DOHH2 (cell line): ENCODE data around the gene NRCAM.
A peak's percentile ranks its signal among the peaks of the same experiment; 100 is the strongest.

ENCODE experiments used
- H3F3A ChIP-seq: fragments of 200-600 bp; sonication (generic), shearing (Covaris generic); 2 replicates; pipeline ENCODE4 v1.6.0; 2016; ENCODE audit warnings: antibody characterized with exemption, mild to moderate bottlenecking; ENCODE audit not compliant: control insufficient read depth, insufficient read depth
- H3K27ac ChIP-seq: fragments of 200-600 bp; sonication (generic); 2 replicates; pipeline ENCODE4 v1.5.1; 2014; ENCODE audit warnings: low read depth, mild to moderate bottlenecking, low read length, moderate library complexity
- H3K27me3 ChIP-seq: fragments of 200-600 bp; sonication (generic); 2 replicates; pipeline ENCODE4 v1.6.1; 2014; ENCODE audit warnings: mild to moderate bottlenecking, low read length, mixed read lengths; ENCODE audit not compliant: control insufficient read depth
- H3K36me3 ChIP-seq: fragments of 200-600 bp; sonication (generic); 2 replicates; pipeline ENCODE4 v1.6.1; 2014; ENCODE audit warnings: mild to moderate bottlenecking, low read length, moderate library complexity, mixed read lengths; ENCODE audit not compliant: control insufficient read depth
- H3K4me1 ChIP-seq: fragments of 200-600 bp; sonication (generic); 2 replicates; pipeline ENCODE4 v1.6.1; 2014; ENCODE audit warnings: mild to moderate bottlenecking, low read length, mixed read lengths; ENCODE audit not compliant: control insufficient read depth
- H3K4me2 ChIP-seq: fragments of 200-600 bp; sonication (generic); 2 replicates; pipeline ENCODE4 v1.6.0; 2014; ENCODE audit warnings: mild to moderate bottlenecking, low read length, moderate library complexity
- H3K4me3 ChIP-seq: fragments of 200-600 bp; sonication (generic); 2 replicates; pipeline ENCODE4 v1.5.1; 2014; ENCODE audit warnings: mild to moderate bottlenecking, low read length, mixed read lengths
- H3K79me2 ChIP-seq: fragments of 200-600 bp; sonication (generic); 2 replicates; pipeline ENCODE4 v1.6.1; 2014; ENCODE audit warnings: mild to moderate bottlenecking, low read length, mixed read lengths; ENCODE audit not compliant: control insufficient read depth
- H3K9me2 ChIP-seq: fragments of 200-600 bp; sonication (generic); replicated peaks from 2 replicates; pipeline ENCODE4 v1.6.1; 2014; ENCODE audit warnings: mild to moderate bottlenecking, low read length, mixed read lengths; ENCODE audit not compliant: control insufficient read depth
- H3K9me3 ChIP-seq: fragments of 200-600 bp; sonication (generic); 2 replicates; pipeline ENCODE4 v1.6.1; 2014; ENCODE audit warnings: antibody characterized with exemption, low read length, mixed read lengths; ENCODE audit not compliant: control insufficient read depth, insufficient read depth
- H4K20me1 ChIP-seq: fragments of 200-600 bp; sonication (generic); 2 replicates; pipeline ENCODE4 v1.6.0; 2014; ENCODE audit warnings: low read depth, mild to moderate bottlenecking, antibody characterized with exemption, low read length, moderate library complexity; ENCODE audit not compliant: control insufficient read depth, insufficient read depth
- EZH2phosphoT487 ChIP-seq: fragments of 200-600 bp; sonication (generic); IDR thresholded peaks from 2 replicates; pipeline ENCODE4 v1.6.1; 2017; ENCODE audit warnings: borderline replicate concordance, mild to moderate bottlenecking, antibody characterized with exemption, low read length, moderate library complexity, mixed read lengths
- TF ChIP-seq, protein P1 (sequence below): fragments of 200-600 bp; sonication (generic); IDR thresholded peaks from one replicate; pipeline ENCODE4 v1.5.1; 2014; ENCODE audit warnings: antibody characterized with exemption, mild to moderate bottlenecking, low read depth, low read length; ENCODE audit not compliant: poor library complexity, severe bottlenecking

NRCAM gene

GRCh38 chr7:108266035-108266434 is 190.2 kb downstream of the NRCAM start:
- no peak overlapping the region for H3K27ac ChIP-seq
- no peaks in the 10 kb centered on the region for H4K20me1 ChIP-seq
- no peak overlapping the region for H3K4me2 ChIP-seq
- no peaks in the 10 kb centered on the region for H3F3A ChIP-seq
- peaks cover 37% of the 10 kb centered on the region for H3K4me1 ChIP-seq
- H3K4me3 ChIP-seq, result no peak overlapping the region
- TF ChIP-seq, protein P1, sequence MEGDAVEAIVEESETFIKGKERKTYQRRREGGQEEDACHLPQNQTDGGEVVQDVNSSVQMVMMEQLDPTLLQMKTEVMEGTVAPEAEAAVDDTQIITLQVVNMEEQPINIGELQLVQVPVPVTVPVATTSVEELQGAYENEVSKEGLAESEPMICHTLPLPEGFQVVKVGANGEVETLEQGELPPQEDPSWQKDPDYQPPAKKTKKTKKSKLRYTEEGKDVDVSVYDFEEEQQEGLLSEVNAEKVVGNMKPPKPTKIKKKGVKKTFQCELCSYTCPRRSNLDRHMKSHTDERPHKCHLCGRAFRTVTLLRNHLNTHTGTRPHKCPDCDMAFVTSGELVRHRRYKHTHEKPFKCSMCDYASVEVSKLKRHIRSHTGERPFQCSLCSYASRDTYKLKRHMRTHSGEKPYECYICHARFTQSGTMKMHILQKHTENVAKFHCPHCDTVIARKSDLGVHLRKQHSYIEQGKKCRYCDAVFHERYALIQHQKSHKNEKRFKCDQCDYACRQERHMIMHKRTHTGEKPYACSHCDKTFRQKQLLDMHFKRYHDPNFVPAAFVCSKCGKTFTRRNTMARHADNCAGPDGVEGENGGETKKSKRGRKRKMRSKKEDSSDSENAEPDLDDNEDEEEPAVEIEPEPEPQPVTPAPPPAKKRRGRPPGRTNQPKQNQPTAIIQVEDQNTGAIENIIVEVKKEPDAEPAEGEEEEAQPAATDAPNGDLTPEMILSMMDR, result no peak
- TF ChIP-seq EZH2phosphoT487, result no peak
- no peaks in the 10 kb centered on the region for H3K36me3 ChIP-seq
- no peaks in the 10 kb centered on the region for H3K9me2 ChIP-seq
- no peaks in the 10 kb centered on the region for H3K79me2 ChIP-seq
- H3K27me3 ChIP-seq, result no peaks in the 10 kb centered on the region
- H3K9me3 ChIP-seq, result no peaks in the 10 kb centered on the region

- H3K27ac ChIP-seq, result no peak overlapping the region
- H3K9me2 ChIP-seq, result no peaks in the 10 kb centered on the region
- no peak overlapping the region for H3K4me3 ChIP-seq
- TF ChIP-seq, protein P1, result no peak
- no peak for TF ChIP-seq EZH2phosphoT487
- no peaks in the 10 kb centered on the region for H3K36me3 ChIP-seq
- H3F3A ChIP-seq, result no peaks in the 10 kb centered on the region
- no peak overlapping the region for H3K4me2 ChIP-seq
- no peaks in the 10 kb centered on the region for H3K79me2 ChIP-seq
- H3K27me3 ChIP-seq, result no peaks in the 10 kb centered on the region
- no peaks in the 10 kb centered on the region for H3K9me3 ChIP-seq
- no peaks in the 10 kb centered on the region for H4K20me1 ChIP-seq
- H3K4me1 ChIP-seq, result peaks cover 26% of the 10 kb centered on the region
Measured at GRCh38 chr7:108265007-108265406, 191.2 kb downstream of the NRCAM start.

DNA sequence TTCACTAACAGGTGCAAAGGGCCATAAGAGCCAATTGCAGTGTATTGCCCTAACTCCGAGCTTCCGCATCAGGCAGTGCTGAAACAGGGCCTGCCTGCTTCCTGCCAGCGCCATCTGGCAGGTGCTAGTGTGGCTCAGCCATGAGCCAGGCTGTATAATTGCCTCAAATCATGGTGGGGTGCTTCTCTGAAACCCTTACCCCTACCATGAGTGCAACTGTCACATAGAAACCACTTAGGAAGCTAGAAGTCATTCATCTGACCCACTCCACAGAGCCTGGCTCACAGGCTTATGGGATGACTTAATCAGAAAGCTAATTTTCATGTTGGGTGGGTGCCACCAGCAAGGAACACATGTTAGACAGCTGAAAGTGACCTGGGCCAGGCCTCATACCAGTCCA is 192.8 kb downstream of the NRCAM start:
- no peaks in the 10 kb centered on the region for H3K36me3 ChIP-seq
- no peaks in the 10 kb centered on the region for H3K27me3 ChIP-seq
- no peaks in the 10 kb centered on the region for H4K20me1 ChIP-seq
- H3K4me1 ChIP-seq, result peaks cover 15% of the 10 kb centered on the region
- H3K27ac ChIP-seq, result no peak overlapping the region
- no peaks in the 10 kb centered on the region for H3K9me2 ChIP-seq
- H3K9me3 ChIP-seq, result no peaks in the 10 kb centered on the region
- H3K79me2 ChIP-seq, result no peaks in the 10 kb centered on the region
- H3K4me3 ChIP-seq, result no peak overlapping the region
- no peaks in the 10 kb centered on the region for H3F3A ChIP-seq
- H3K4me2 ChIP-seq, result peak overlapping the region; percentile 3; the same call in 1 of the 2 replicates
- TF ChIP-seq EZH2phosphoT487, result no peak
- TF ChIP-seq, protein P1, result no peak
